SHP77 (cell line): ENCODE results near the gene PEDS1.
"Not testable (repeated sequence)": the region's sequence is repeated elsewhere in the genome, so short reads cannot be mapped to it uniquely, and the experiment has no call there.

Source experiments
- DNase-seq, 2 experiments: peaks; one replicate each; lab custom pipeline; 2025; lab: John Stamatoyannopoulos, UW

The PEDS1 gene

GRCh38 chr20:50190251-50191064 is 36.9 kb upstream of the PEDS1 start, which contains the start of gene CEBPB:
Gene CEBPB (plus strand): TSS chr20:50190830. CDS start chr20:50191034, 204 bp downstream.
- DNase-seq = peak; percentile 61 to 77

DNA sequence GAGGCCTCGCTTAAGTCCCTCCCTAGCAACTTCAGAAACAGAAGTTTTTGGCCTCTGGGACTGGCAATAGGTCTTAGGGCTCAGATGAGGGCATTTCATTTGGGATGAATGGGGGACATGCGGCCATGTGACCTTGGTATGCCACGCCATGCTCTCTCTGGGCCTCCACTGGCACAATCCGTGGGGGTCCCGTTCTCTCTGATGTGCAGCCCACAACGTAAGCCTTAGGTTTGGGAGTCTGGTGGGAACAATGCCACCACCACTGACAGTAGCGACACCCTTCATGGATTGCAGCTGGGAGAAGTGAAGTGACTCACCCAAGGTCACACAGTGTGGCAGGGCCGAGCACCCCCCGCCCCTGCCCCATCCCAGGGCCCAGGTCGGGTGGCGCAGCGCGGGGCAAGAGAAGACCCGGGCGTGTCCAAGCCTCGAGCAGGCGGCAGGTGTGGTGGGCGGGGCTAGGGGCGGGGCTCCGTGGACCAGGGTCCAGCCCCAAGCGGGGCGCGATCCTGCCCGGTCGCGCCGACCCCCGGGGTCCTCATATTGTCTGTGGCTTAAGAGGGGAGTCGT is 36.2 kb upstream of the PEDS1 start:
- DNase-seq = no peak

GRCh38 chr20:50188879-50189680 is 35.6 kb upstream of the PEDS1 start:
- no peak for DNase-seq

DNA sequence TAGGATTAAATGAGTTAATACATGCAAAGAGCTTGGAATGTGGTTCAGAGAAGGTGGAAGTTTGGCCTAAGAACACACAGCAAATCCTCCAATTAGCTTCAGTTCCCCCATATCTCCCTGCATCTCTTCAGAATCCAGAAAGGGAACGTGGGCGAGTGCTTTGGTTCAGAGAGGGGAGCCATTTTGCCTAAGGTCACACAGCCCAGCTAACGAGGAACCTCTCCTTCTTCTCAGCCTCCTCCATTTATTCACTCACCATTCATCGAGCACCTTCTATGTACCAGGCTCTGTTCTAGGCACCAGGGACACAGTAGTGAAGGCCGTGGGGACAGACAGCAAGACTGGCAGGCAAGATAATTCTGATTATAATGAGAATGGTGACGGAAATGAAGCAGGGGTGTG is 34.8 kb upstream of the PEDS1 start:
- DNase-seq = no peak

- DNase-seq = peak in 1 of 2 experiments; percentile 46
Observed at GRCh38 chr20:50187403-50188051, 34.0 kb upstream of the PEDS1 start.

- DNase-seq = no peak
Observed at GRCh38 chr20:50186987-50187402, 33.5 kb upstream of the PEDS1 start.

- peak; percentile 77 to 83 for DNase-seq
Observed at GRCh38 chr20:50186151-50186885, 32.8 kb upstream of the PEDS1 start.

DNA sequence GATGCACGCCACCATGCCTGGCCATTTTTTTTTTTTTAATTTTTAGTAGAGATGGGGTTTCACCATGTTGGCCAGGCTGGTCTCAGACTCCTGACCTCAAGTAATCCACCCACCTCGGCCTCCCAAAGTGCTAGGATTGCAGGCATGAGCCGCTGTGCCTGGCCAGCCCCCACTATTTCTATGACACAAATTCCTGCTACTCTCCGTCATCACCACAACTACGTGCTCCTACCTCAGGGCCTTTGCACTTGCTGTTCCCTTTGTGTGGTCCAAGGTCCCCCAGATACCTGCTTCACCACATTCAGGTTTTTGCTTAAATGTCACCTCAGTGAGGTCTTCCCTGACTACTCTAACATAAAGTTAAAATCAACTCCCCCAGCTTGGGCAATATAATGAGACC is 31.9 kb upstream of the PEDS1 start:
- no peak for DNase-seq

- DNase-seq = no peak
Observed at GRCh38 chr20:50182346-50182745, 28.8 kb upstream of the PEDS1 start.

GRCh38 chr20:50181344-50181743 is 27.8 kb upstream of the PEDS1 start:
- DNase-seq = no peak

DNA sequence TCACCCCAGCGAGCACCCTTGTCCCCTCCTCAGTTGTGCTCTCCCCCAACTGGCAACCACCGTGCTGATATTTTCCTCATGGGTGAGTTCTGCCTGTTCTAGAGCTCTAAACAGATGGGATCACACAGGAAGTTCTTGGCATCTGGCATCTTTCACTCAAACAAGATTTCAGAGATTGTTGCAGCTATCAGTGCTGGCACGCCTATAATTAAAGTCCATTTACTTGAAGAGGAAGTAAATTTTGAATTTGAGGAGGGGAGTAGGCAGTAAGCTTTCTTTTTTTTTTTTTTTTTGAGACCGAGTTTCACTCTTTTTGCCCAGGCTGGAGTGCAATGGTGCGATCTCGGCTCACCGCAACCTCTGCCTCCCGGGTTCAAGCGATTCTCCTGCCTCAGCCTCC is 25.1 kb upstream of the PEDS1 start:
- not testable (repeated sequence) for DNase-seq

DNA sequence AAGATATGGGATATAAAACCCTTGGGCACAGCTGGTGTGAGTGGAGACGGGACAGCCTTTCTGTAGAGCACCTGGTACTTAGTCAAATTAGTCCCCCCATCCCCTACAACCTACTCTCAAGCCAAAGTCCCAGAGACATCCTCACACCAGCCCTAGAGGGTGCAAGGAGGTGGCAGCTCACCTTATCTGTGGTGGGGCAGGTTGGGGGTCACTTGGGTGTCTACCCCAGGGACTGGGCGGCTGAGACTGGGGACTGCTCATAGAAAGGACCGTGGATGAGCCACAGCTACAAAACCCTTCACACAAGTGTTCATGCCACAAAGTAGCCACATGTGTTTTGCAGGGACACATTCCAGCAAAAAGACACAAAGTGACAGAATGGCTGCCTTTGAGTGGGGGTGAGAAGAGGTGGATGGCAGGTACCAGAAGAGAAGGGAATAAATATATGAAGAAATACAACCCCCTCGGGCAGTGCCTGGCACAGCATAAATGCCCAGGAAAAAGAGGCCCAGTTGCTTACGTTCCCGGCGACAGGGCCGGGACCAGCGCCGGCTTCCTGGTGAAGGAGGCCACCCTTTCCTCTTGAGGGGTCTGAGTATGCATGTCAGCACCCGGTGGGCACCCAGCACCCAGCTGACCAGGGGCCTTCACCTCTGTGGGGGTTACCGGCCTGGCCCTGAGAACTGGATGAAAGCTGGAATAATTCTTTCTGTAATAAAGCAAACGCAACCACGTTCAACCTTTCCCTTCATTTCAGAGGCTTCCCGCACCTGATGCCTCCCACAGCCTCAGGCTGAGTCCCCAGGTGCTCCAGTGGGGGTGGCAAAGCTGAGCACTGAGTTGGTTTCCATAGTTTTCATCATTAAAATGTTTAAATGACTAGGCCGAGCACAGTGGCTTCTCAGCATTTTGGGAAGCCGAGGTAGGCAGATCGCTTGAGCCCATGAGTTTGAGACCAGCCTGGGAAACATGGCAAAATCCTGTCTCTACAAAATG is 22.7 kb upstream of the PEDS1 start:
- DNase-seq = no peak

- DNase-seq = no peak
Observed at GRCh38 chr20:50174456-50174855, 20.9 kb upstream of the PEDS1 start.

GRCh38 chr20:50172347-50173013 is 19.0 kb upstream of the PEDS1 start:
- peak; percentile 84 to 92 for DNase-seq

DNA sequence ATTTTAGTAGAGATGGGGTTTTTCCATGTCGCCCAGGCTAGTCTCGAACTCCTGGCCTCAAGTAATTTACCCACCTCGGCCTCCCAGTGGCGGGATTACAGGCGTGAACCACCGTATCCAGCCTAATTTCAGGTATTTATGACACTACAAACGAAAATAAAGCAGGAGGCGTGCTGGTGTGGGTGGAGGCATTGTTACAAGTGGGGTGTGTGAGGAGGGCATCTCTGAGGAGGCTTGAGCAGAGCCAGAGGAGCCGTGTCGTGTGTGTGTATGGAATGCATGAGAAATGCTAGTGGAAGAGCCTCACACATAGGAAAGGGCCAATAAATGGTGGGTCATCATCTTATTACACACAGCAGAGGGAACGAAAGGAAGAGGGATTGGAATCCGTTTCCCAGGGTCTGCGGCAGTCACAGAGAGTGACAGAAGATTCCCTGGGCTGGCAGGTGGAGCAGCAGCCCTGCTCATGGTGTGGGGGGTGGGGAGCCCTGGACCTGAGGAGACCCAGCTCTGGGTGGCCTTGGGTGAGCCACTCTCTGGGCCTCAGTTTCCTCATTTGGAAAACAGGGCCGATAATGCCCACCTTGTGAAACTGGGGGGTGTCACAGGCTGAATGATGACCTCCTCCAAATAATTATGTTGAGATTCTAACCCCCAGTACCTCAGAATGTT is 17.2 kb upstream of the PEDS1 start:
- DNase-seq = peak in 1 of 2 experiments; percentile 23

GRCh38 chr20:50169329-50169823 is 15.9 kb upstream of the PEDS1 start:
- peak; percentile 46 to 58 for DNase-seq

- peak; percentile 98 for DNase-seq
Observed at GRCh38 chr20:50165684-50166554, 12.4 kb upstream of the PEDS1 start.
